Breast epithelium (tissue), 4 donors: ENCODE data around the gene CNTNAP5. TPM values are rescaled to one million over a fixed set of nuclear protein-coding genes. Genes with fewer than 3 reads are reported as not detected.

Experiments used
- DNase-seq, 2 donors: peaks; one replicate each; pipeline ENCODE4 v3.0.0-alpha.2; 2019; ENCODE audit warnings: low spot score in 2 of 2
- H3K27ac ChIP-seq, 2 donors: fragments of 200-600 bp; sonication (generic) in 1 of 2; one replicate each; pipeline ENCODE4 v1.5.1; 2016 to 2019; ENCODE audit warnings: mild to moderate bottlenecking in 1 of 2
- H3K27me3 ChIP-seq, 2 donors: fragments of 200-600 bp; sonication (generic) in 1 of 2; one replicate each; pipeline versions ENCODE4 v1.5.1 to v1.6.0; 2017 to 2019; ENCODE audit warnings: control low read depth in 1 of 2, mild to moderate bottlenecking in 1 of 2
- H3K36me3 ChIP-seq: fragments of 200-600 bp; one replicate; pipeline ENCODE4 v1.5.1; 2019
- H3K4me1 ChIP-seq, 2 donors: fragments of 200-600 bp; sonication (generic); one replicate each; pipeline ENCODE4 v1.5.1; 2016 to 2019; ENCODE audit warnings: control low read depth in 1 of 2
- H3K4me3 ChIP-seq, 3 donors: fragments of 200-600 bp; sonication (generic); 1 replicate in 2 of 3; 2 replicates in 1 of 3; pipeline ENCODE4 v1.5.1; 2016 to 2019; ENCODE audit warnings: mild to moderate bottlenecking in 3 of 3, moderate library complexity in 2 of 3
- H3K9me3 ChIP-seq, 2 donors: fragments of 200-600 bp; sonication (generic) in 1 of 2; one replicate each; pipeline ENCODE4 v1.5.1; 2016 to 2019; ENCODE audit warnings: control low read depth in 1 of 2
- POLR2A ChIP-seq: fragments of 450-650 bp; IDR thresholded peaks from one replicate; pipeline ENCODE4 v1.6.1; 2016; ENCODE audit warnings: antibody characterized with exemption, mild to moderate bottlenecking, moderate library complexity
- POLR2AphosphoS5 ChIP-seq, 3 donors: sonication (generic); formaldehyde crosslinking; IDR thresholded peaks; one replicate each; pipeline ENCODE4 v1.6.1; 2017; ENCODE audit warnings: antibody characterized with exemption in 3 of 3
- intact Hi-C: fragments of 100-400 bp; cut with DNase I; formaldehyde crosslinking; loops from one replicate; pipeline ENCODE4 v1.15.1; 2023; ENCODE audit warnings: low total_unique reads
- total RNA-seq, 3 donors: library from RNA; depleted of rRNA; stranded (reverse); fragments of >200 nt; gene quantifications; one replicate each; pipeline ENCODE4 v1.1.0, GENCODE V29; 2016
- TF ChIP-seq, protein P1 (sequence below), 3 donors: fragments of 450-650 bp; IDR thresholded peaks; one replicate each; pipeline ENCODE4 v1.5.1; 2016 to 2017; ENCODE audit warnings: antibody characterized with exemption in 3 of 3, mild to moderate bottlenecking in 3 of 3, moderate library complexity in 3 of 3

Gene CNTNAP5
- total RNA-seq, 3 donors from 2014 or later: 0.66 TPM; not detected in 2

DNA sequence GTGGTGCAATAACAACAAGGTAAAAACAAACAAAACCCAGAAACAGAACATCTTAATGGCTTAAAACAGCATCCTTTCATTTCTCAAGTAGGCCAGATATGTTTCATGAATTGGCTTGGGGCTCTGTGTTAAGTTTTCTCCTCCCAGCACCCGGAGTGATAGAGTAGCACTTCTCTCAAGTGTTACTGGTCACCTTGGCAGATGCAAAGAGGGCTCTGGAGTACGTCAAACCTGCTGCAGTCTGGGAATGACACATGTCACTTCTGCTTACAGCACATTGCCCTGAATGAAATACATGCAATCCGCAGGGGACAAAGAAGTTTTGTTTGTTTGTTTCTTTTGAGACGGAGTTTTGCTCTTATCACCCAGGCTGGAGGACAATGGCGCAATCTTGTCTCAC, 639.3 kb downstream of the CNTNAP5 start:
- H3K9me3 ChIP-seq: no peaks in the 10 kb centered on the region
- H3K4me3 ChIP-seq: no peak overlapping the region
- H3K36me3 ChIP-seq: no peaks in the 10 kb centered on the region
- no peaks in the 10 kb centered on the region for H3K4me1 ChIP-seq
- no peak overlapping the region for H3K27ac ChIP-seq
- no peaks in the 10 kb centered on the region for H3K27me3 ChIP-seq
- no peak for DNase-seq
- no peak for TF ChIP-seq POLR2AphosphoS5 (IDR thresholded peaks at IDR 0.05)
- no peak for TF ChIP-seq POLR2A
- TF ChIP-seq, protein P1, sequence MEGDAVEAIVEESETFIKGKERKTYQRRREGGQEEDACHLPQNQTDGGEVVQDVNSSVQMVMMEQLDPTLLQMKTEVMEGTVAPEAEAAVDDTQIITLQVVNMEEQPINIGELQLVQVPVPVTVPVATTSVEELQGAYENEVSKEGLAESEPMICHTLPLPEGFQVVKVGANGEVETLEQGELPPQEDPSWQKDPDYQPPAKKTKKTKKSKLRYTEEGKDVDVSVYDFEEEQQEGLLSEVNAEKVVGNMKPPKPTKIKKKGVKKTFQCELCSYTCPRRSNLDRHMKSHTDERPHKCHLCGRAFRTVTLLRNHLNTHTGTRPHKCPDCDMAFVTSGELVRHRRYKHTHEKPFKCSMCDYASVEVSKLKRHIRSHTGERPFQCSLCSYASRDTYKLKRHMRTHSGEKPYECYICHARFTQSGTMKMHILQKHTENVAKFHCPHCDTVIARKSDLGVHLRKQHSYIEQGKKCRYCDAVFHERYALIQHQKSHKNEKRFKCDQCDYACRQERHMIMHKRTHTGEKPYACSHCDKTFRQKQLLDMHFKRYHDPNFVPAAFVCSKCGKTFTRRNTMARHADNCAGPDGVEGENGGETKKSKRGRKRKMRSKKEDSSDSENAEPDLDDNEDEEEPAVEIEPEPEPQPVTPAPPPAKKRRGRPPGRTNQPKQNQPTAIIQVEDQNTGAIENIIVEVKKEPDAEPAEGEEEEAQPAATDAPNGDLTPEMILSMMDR (IDR thresholded peaks at IDR 0.05): no peak
- intact Hi-C loops: no loop called here

DNA sequence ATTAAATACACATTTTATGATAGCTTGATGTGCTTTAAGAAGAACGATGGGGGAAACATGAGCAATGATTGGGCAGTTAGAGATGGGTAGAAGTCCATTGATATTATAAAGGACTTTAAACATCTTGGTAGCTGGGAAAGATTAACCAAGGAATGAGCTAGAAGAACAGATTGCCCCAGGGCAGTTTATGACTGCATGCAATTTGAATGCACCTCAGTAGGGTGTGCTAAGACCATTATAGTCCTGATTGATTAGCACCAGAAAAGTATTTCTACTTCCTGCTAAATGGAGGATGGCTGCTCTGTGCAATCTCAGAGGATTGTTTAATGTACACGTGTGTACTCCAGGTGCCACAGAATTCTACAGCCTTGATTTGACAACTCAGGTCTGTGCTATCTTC, 641.9 kb downstream of the CNTNAP5 start:
- no peaks in the 10 kb centered on the region for H3K27me3 ChIP-seq
- H3K9me3 ChIP-seq: no peaks in the 10 kb centered on the region
- no peak overlapping the region for H3K4me3 ChIP-seq
- intact Hi-C loops: no loop called here
- no peaks in the 10 kb centered on the region for H3K4me1 ChIP-seq
- DNase-seq: no peak
- H3K27ac ChIP-seq: no peak overlapping the region
- no peaks in the 10 kb centered on the region for H3K36me3 ChIP-seq
- TF ChIP-seq POLR2A (no peak), POLR2AphosphoS5 (IDR thresholded peaks at IDR 0.05) (no peak)
- TF ChIP-seq, protein P1 (IDR thresholded peaks at IDR 0.05): no peak

DNA sequence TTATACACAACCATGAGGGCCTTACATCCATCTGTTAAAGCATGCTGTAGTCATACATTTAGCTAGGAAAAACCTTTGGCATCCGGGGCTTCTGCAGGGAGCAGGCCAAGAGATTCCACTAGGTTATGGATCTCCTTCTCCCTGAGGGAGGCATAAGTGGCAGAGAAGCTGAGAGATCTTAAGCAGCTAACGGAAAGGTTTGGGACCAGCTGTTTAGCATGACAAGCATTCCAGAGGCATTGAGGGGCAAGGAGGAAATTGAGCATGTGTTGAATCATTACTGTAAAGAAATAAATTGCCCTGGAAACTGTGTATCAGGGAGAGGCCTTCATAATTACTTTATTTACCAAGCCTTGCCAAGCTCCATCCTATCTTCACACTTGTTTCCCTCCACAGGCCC, 643.1 kb downstream of the CNTNAP5 start:
- TF ChIP-seq POLR2A (no peak), POLR2AphosphoS5 (IDR thresholded peaks at IDR 0.05) (no peak)
- TF ChIP-seq, protein P1 (IDR thresholded peaks at IDR 0.05): no peak
- H3K27ac ChIP-seq: no peak overlapping the region
- intact Hi-C loops: no loop called here

DNA sequence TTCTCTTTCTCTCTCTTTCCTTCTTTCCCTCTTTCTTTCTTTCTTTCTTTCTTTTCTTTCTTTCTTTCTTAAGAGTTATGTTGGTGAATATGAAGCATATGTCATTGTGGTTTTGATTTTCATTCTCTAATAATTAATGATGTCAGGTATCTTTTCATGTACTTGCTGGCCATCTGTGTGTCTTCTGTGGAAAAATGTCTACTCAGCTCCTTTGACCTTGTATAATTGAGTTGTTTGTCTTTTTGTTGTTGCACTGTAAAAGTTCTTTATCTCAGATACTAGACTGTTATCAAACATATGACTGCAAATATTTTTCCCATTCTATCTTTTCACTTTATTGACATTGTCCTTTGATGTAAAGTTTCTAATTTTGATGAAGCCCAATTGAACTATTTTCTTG, 645.1 kb downstream of the CNTNAP5 start:
- no peak for DNase-seq
- Histone ChIP-seq H3K4me1 (no peaks in the 10 kb centered on the region), H3K4me3 (no peak overlapping the region), H3K36me3 (no peaks in the 10 kb centered on the region), H3K9me3 (no peaks in the 10 kb centered on the region), H3K27me3 (no peaks in the 10 kb centered on the region), H3K27ac (no peak overlapping the region)
- TF ChIP-seq, protein P1 (IDR thresholded peaks at IDR 0.05): no peak
- TF ChIP-seq POLR2AphosphoS5 (IDR thresholded peaks at IDR 0.05): no peak
- no peak for TF ChIP-seq POLR2A
- intact Hi-C loops: no loop called here

More for the DNA sequence above, 643.1 kb downstream of the CNTNAP5 start:
- no peak overlapping the region for H3K4me3 ChIP-seq
- H3K36me3 ChIP-seq: no peaks in the 10 kb centered on the region
- no peak for DNase-seq
- no peaks in the 10 kb centered on the region for H3K27me3 ChIP-seq
- H3K9me3 ChIP-seq: no peaks in the 10 kb centered on the region
- H3K4me1 ChIP-seq: no peaks in the 10 kb centered on the region

DNA sequence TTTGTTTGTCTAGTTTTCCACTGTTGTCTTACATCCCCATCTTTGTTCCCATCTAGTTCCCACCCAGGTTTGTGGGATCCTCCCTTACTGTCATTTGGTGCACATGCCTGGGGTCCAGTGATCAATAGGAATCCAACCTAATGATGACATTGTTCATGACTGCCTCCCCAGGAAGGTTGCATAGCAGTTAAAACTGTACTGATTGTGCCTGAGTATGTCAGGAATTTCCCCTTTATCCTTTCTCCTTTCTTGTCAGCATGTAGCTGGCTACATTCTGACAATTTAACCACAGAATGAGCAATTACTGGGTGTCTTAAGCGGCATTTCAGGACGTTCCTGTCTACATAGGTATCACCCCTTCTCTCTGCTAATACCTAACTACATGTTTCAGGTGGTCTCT, 653.0 kb downstream of the CNTNAP5 start:
- no peak for DNase-seq
- TF ChIP-seq POLR2A (no peak), POLR2AphosphoS5 (IDR thresholded peaks at IDR 0.05) (no peak)
- TF ChIP-seq, protein P1 (IDR thresholded peaks at IDR 0.05): no peak
- Histone ChIP-seq H3K27ac (no peak overlapping the region), H3K27me3 (no peaks in the 10 kb centered on the region), H3K4me1 (no peaks in the 10 kb centered on the region), H3K9me3 (peaks cover 0 to 9% of the 10 kb centered on the region in 2 donors), H3K36me3 (no peaks in the 10 kb centered on the region), H3K4me3 (no peak overlapping the region)
- intact Hi-C loops: no loop called here
